HG02938 (cell line): ENCODE data around the gene FXN.
"Not testable (repeated sequence)": the region's sequence is repeated elsewhere in the genome, so short reads cannot be mapped to it uniquely, and the experiment has no call there.

Source experiments
- ATAC-seq: cut with Tn5 transposase; IDR thresholded peaks from one replicate; pipeline ENCODE4 v1.9.1; 2021; ENCODE audit warnings: mild to moderate bottlenecking, moderate library complexity; ENCODE audit not compliant: unreplicated experiment

Gene FXN

GRCh38 chr9:69023650-69024049, 11.9 kb upstream of the FXN start:
- ATAC-seq, result no peak

GRCh38 chr9:69027355-69028097, 8.0 kb upstream of the FXN start:
- ATAC-seq, result peak; percentile 79

- no peak for ATAC-seq
Observed at GRCh38 chr9:69028754-69029153, 6.8 kb upstream of the FXN start.

GRCh38 chr9:69029535-69029934, 6.0 kb upstream of the FXN start:
- no peak for ATAC-seq

- ATAC-seq, result no peak
Observed at GRCh38 chr9:69030851-69031645, 4.5 kb upstream of the FXN start.

GRCh38 chr9:69034071-69034470, 1.5 kb upstream of the FXN start:
- ATAC-seq, result no peak

GRCh38 chr9:69036309-69036708, 757 bp downstream of the FXN start:
- ATAC-seq, result peak; percentile 19

GRCh38 chr9:69036799-69037198, 1.2 kb downstream of the FXN start:
- no peak for ATAC-seq

- no peak for ATAC-seq
Observed at GRCh38 chr9:69040646-69041045, 5.1 kb downstream of the FXN start.

GRCh38 chr9:69044240-69045219, 9.0 kb downstream of the FXN start:
- ATAC-seq, result no peak

GRCh38 chr9:69045821-69046220, 10.3 kb downstream of the FXN start:
- no peak for ATAC-seq

- no peak for ATAC-seq
Observed at GRCh38 chr9:69046723-69047122, 11.2 kb downstream of the FXN start.

GRCh38 chr9:69047371-69047770, 11.8 kb downstream of the FXN start:
- no peak for ATAC-seq

GRCh38 chr9:69049094-69049493, 13.5 kb downstream of the FXN start:
- ATAC-seq, result no peak

GRCh38 chr9:69050936-69051335, 15.4 kb downstream of the FXN start:
- not testable (repeated sequence) for ATAC-seq

- ATAC-seq, result no peak
Observed at GRCh38 chr9:69054989-69055388, 19.4 kb downstream of the FXN start.

- no peak for ATAC-seq
Observed at GRCh38 chr9:69056191-69056815, 20.8 kb downstream of the FXN start.

GRCh38 chr9:69058101-69058500, 22.5 kb downstream of the FXN start:
- no peak for ATAC-seq

- no peak for ATAC-seq
Observed at GRCh38 chr9:69060766-69061165, 25.2 kb downstream of the FXN start.

GRCh38 chr9:69062195-69062594, 26.6 kb downstream of the FXN start:
- no peak for ATAC-seq

- ATAC-seq, result no peak
Observed at GRCh38 chr9:69063839-69064238, 28.3 kb downstream of the FXN start.
